Body of pancreas (tissue), 4 donors: ENCODE results near the gene PTPRD.

Experiments
- POLR2A ChIP-seq, 3 donors: fragments of 450-650 bp; IDR thresholded peaks; one replicate each; pipeline ENCODE4 v1.6.1; 2016; ENCODE audit warnings: antibody characterized with exemption in 3 of 3, mild to moderate bottlenecking in 2 of 3
- TF ChIP-seq, protein P1 (sequence below), 7 experiments: fragments of 450-650 bp in 4 of 7; fragments of 200-600 bp in 3 of 7; sonication (generic) in 3 of 7; IDR thresholded peaks; one replicate each; pipeline ENCODE4 v1.5.1; 2016 to 2019; ENCODE audit warnings: antibody characterized with exemption in 7 of 7

DNA sequence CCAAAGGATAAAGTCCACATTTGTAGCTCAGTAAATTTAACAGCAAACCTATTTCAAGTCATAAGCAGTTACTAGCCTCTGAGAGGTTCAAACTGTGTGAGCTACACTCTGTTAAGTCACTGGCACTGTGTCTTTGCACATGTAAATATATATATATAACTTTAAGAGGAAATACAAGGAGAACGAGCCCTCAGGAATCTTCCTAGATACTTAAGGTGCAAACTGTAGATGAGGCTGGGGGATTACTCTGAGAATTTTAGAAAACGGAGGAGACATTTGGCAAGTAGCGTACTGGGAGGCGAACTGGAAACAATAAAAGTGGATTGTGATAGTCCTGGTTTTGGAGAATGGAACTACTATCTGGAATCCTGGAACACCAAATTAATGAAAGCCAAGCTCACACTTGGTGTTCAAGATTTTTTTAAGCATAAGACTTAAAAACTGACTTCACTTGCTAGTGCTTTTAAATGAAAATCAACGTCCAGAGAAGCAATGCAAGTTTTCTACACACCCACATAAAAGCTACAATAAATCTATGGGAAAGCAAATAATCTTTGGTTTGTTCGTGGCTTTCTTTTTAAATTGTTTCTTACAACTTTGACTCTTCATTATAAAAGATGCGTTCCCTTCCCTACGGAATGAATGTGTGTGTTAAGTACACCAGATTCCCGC, 1756.3 kb downstream of the PTPRD start:
- TF ChIP-seq, protein P1, sequence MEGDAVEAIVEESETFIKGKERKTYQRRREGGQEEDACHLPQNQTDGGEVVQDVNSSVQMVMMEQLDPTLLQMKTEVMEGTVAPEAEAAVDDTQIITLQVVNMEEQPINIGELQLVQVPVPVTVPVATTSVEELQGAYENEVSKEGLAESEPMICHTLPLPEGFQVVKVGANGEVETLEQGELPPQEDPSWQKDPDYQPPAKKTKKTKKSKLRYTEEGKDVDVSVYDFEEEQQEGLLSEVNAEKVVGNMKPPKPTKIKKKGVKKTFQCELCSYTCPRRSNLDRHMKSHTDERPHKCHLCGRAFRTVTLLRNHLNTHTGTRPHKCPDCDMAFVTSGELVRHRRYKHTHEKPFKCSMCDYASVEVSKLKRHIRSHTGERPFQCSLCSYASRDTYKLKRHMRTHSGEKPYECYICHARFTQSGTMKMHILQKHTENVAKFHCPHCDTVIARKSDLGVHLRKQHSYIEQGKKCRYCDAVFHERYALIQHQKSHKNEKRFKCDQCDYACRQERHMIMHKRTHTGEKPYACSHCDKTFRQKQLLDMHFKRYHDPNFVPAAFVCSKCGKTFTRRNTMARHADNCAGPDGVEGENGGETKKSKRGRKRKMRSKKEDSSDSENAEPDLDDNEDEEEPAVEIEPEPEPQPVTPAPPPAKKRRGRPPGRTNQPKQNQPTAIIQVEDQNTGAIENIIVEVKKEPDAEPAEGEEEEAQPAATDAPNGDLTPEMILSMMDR (IDR thresholded peaks at IDR 0.05), result no peak
- no peak for TF ChIP-seq POLR2A (IDR thresholded peaks at IDR 0.05)
